Measurements from ENCODE around the gene CELF4. TPM values are rescaled to one million over a fixed set of nuclear protein-coding genes. Genes with fewer than 3 reads are reported as not detected.

The CELF4 gene
- total RNA-seq, 1 donor from 2014 or later, result 0.13 TPM

DNA sequence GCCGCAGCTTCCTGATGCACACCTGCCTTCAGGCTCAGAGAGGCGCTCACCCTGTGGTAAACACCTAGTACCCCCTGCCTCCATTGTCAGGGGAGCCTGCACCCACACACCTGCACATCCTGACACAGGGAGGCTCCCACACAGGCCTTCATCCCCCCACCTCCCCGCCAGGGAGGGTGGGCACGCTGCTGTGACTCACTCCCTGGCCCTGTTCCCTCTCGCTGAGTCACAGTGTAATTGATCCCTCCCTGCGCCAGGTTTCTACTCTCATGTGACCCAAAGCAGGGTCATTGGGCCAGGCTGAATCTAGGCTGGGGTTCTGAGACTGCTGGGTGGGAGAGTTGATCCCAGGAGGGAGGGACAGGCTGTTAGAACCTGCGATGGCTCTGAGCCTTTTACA is 8.5 kb upstream of the CELF4 start:
- peak in 1 of 2 donors; percentile 7 for DNase-seq (ENCODE audit: low read depth in 2 of 2)

DNA sequence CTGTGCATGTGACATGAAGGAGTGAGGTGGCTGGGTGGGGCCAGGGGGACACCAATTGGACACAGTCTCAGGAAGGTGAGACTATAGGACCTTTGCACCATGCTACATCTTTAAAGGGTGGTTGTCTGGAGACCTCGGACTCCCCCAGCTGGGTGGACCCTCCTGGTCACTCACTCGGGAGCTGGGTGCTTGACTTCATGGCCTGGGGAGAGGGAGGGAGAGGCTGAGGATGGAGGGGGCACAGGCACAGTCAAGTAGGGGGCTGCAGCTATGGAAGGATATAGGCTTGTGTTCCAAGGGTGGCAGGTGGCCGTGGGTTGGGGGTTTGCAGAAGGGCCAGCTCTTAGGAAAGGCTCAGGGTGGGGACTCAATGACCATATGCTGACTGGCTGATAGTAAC is 7.1 kb upstream of the CELF4 start:
- DNase-seq (ENCODE audit: low read depth in 2 of 2), result no peak

DNA sequence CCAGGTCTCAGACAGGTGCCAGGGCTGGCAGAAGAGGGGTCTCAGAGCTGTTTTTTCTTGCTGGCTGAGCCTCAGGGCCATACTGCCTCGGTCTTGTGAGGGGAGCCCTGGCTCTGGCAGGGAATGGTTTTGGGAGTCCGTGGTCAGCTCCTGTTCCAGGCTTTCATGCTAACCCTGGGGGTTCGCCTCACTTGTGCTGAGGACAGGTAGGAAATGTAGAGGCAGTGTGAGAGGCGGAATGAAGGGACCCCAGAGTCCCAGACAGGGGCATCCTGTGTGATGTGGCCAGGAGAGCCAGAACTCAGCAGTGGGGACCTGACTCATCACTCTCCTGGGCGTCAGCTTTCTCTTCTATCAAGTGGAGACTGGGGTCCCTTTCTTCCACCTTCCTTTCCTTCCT is 5.7 kb upstream of the CELF4 start:
- no peak for DNase-seq (ENCODE audit: low read depth in 2 of 2)

DNA sequence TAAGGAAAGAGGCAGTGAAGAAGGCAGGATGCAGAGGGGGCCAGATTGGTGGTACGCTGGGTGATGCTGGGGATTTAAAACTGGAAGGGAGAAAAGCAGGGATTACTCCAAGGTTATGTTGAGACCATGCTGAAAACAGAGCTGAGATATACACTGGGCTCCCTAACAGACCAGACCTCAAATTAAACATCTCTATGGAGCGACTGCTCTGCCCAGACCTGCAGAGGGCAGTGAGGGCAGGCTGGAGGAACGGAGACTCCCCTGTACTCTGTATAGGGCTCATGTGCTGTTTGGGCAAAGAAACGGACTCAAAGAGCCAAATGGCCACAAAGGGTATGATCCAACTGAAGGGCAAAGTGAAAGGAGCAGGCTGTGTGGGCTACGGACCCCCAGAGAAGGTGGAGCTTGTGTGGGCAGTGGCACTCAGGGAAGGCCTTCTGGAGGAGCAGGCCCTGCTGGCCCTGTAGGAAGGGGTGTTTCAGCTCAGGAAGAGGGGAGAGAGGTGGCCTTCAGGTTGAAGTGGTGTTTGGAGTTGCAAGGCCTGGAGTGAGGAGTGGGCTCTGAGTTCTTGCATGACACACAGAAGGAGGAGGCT is 4.8 kb upstream of the CELF4 start:
- DNase-seq (ENCODE audit: low read depth in 2 of 2), result no peak

DNA sequence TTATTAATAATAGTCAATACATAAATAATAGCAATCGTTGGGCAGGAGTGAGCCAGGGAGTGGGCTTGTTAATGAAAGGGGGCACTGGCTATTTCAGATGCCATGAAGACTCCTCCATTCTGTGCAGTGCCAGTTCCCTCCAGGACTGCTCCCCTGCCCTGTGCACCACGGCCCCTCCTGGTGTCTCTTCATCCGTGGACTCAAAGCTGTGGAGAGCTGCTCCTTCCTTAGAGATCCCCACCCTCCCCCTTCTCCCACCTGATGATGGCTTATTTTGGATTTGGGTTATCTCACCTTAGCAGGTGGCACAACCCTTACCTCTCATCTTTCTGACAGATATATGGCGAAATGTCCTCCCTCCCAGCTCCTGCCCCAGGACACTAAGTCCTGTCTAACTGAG is 3.1 kb upstream of the CELF4 start:
- no peak for DNase-seq (ENCODE audit: low read depth in 2 of 2)

DNA sequence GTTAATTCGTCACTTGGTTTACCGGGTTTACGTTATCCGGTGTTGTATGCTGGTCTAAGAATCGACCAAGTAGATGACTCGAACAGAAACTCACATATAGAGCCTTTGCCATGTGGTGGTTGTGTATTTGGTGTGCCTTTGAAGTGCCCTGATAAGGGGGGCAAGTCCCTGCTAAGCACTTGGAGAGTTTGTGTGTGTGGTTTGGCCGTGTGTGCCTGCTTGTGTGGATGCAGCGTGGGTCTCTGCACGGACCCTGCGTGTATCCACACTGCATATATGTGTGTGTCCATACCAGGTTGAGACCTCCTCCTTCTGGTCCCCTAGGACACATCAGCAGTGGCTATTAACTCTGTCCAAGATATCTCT is 2.4 kb upstream of the CELF4 start:
- DNase-seq (ENCODE audit: low read depth in 2 of 2), result no peak

DNA sequence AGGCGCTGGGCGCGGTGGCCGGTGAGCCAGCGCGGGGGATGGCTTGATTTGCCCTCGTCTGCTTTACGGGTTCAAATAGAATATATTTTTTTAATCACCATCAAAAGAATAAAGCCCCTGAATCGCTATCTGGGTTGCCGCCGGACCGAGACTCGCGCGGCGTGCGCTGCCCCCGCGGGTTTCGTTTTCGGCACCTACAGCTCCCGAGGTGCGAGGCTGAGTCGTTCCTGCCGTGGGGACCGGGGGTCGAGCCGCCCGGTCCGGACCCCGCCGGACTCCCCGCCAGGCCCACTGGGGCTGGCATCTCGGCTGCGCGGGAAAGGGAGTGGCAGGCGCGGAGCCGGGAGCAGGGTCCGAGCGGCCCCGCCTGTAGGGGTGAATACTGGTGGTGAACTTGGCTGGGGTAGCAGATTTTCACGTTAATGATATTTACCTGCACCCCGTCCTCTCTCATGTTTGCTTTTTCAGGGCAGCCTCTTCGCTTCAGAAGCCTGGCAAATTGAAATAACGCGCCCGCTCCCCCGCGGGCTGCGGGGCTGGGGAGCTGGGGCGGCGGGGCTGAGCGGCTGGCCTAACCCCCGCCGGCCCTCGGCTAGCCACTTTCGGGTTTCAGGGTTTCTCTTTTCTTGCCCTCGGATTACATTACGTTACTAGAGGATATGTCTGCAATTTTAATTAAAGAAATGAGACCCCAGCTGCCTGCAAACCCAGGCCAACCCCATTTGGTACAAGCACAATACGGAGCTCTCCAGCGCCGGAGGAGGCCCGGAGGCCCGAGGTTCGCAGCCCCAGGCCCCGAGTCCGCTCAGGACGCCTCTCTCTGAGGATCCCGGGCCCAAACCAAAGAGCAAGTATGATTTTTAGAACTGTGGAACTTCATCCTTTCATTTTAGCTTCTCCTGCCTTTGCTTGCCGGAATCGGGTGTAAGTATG is 1.7 kb upstream of the CELF4 start:
- DNase-seq (ENCODE audit: low read depth in 2 of 2), result no peak

DNA sequence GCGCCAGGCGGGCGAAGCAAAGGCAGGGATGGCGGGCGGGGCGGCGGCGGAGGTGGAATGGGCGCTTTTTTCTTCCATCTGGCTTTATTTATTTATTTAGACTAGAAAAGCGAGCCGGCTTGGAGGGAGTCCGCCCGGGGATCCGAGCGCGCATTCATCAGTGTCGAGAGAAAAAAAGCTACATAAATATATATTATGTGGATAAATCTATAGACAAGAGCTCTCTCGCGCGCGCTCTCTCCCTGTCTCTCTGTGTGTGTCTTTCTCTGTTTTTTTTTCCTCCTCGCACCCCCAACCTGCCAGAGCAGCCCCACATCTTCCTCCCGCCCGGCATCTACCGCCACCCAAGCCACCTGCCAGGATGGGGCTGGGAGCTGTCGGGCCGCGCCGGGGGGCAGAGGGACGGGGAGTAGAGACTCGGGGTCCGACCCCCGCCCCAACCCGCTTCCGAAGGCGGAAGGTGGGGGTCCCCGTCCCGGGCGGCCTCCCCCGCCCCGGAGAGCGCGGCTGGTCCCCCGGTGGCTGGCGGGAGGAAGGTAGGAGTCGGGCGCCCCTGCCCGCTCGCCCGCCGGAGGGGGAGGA is 972 bp upstream of the CELF4 start:
- DNase-seq (ENCODE audit: low read depth in 2 of 2), result no peak

DNA sequence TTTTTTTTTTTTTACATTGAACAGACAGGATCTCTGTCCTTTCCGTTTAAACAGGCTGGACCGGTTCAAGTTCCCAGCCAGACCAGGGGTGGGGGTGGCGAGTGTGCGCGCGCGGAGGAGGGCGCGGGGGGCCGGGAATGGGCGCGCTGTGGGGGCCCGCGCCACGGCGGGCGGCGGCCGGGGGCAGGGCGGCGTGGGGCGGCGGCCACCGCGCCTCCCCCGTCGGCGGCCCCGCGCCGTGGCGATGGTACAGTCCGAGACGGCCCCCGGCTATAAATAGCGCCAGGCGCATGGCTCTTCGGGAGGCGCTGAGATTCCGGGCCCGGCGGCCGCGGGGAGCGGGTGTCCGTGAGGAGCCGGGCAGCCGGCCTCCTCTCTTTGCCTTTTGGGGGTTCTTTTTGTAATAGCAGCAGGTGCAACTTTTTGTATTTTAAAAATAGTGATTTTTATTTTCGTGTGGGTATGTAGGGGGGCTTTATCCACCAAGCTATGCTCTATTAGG is 430 bp upstream of the CELF4 start:
- peak in 1 of 2 donors; percentile 35 for DNase-seq (ENCODE audit: low read depth in 2 of 2)

DNA sequence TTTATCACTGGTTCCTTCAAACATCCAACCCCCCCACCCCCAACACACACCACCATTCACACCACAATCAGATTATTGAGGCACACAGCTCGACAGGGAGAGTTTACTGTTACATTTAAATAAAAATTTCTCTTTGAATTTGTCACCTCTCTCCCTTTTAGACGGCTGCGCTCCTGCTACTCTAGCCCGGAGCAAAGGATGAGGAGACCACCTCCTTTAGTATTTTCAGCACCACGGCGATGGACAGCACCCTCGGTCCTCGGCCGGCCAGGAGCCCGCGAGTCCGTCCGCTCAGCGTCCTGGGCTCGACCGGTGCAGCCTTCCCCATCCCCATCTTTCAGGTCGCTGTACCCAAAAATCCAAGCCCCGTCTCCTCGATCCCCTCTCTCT is 892 bp downstream of the CELF4 start:
- DNase-seq (ENCODE audit: low read depth in 2 of 2), result peak; percentile 10 to 58

DNA sequence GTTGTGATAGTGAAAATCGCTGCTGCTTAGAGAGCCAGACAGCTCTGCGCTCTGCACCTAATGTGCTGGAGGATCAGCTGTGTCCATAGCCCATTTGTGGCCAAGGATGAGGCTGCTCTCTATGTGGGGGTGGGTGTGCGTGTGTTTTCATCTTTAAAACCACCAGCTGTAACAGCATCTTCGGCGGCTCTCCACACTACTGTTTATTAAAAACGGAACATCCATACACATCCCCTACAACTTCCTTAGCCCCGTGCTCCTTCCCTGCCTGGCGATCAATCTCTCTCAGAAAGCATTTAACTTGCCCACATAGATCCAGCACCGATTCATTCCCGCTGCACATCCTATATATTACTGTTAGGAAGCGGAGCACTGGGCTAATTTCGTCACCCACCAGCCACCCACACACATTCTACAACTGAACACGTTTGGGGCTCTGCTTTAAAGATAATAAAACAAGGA is 1.6 kb downstream of the CELF4 start:
- no peak for DNase-seq (ENCODE audit: low read depth in 2 of 2)

DNA sequence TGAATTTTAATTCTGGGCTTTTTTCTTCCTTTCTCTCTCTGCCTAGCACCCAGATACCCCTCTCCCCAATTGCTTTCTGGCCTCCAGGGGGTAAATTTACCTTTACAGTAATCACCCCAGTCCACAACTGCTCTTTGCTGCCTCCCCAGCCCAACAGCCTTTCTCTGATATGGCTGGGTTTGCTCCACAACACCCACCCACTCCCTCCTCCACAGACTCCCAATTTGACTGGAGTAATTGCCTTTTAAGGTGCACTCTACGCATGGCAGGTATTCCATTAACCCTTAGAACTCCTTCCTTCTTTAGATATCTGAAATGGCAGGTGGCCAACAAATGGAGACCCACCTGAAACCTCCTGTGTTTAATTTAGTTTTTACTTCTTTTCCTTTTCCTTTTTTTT is 3.6 kb downstream of the CELF4 start:
- DNase-seq (ENCODE audit: low read depth in 2 of 2), result no peak

DNA sequence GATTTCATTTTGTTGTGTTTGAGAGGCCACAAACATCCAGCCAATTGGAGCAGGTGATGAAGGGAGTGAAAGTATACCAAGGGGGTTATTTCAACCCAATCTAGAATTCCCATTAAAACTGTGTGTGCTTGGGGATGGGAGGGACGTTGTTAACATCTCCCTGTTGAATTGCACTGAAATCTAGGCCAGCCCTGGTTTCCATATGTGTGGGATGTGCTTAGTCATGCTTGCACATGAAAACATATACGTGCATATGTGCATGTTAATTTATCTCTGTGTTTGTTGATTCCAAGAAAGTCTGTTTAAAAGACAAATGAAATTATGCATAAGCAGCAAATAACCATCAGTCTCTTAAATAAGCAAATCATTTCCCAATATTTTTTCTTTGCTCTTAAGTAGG is 5.6 kb downstream of the CELF4 start:
- no peak for DNase-seq (ENCODE audit: low read depth in 2 of 2)

DNA sequence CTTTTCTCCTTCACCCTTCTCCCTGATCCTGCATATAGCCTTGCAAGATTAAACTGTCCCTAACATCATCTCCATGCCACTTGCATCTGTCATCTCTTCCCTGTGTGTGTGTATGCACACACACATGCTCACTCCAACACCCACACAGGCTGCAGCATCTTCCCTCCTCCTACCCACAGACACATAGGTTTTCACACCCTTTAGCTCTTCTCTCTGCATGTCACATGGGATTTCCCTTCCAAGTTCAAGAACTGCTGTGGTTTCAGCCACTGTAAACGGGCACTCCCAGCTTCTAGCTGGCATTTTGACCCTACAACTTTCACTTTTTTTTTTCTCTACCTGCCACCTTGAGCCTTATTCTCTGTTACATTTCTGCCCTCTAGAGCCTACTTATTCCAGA is 6.4 kb downstream of the CELF4 start:
- no peak for DNase-seq (ENCODE audit: low read depth in 2 of 2)

DNA sequence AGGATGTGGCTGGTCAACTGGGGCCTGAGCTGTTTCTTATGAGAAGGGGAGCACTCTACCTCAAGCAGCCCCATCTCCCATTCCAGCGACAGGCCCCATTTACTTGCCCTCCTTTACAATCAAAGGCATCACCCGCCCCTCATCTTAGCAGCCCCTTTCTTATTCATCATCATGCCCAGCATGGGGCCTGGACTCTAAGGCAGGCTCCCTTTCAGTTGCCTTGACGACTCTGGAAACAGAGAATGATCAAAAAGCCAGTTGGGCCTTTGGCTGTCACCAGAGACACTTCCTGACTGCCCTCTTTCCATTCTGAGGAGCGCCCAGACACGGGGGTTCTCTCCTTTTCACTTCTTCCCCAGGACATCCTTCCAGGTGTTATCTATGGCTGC is 11.2 kb downstream of the CELF4 start:
- DNase-seq (ENCODE audit: low read depth in 2 of 2), result no peak

DNA sequence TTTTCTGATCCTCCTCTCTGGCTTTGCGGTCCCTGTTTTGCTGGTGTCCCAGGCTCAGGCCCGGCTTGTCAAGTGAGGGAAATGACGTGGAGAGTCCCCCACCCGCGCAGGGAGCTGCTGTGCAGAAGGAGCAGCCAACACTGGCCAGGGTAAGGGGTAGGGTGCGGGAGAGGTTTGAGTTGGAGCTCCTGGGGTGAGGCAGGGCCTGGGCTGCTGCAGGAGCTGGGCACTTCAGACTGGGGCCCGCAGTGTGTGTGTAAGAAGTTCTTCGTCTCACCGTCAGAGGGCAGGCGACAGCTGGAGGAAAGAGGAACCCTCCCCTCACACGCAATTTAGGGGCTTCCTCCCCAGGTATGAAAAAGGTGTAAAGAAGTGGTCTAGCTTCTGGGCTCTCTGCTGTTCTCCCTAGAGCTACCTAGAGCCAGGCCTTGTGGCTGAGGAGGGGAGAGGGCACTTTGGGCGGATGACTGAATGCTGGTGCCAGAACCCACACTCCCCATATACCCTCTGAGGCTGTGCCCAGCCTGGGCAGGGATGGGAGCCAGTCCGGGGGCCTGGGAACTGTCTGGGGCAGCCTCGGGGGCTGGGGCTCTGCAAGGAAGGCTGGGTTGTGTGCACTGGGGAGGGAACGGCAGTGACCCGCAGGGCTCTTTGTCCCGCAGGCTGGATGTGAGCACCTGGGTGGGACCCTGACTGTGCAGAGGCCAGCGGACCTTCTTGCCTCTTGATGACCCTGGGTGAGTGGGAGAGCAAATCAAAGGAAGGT is 11.8 kb downstream of the CELF4 start:
- peak in 1 of 2 donors; percentile 7 for DNase-seq (ENCODE audit: low read depth in 2 of 2)

DNA sequence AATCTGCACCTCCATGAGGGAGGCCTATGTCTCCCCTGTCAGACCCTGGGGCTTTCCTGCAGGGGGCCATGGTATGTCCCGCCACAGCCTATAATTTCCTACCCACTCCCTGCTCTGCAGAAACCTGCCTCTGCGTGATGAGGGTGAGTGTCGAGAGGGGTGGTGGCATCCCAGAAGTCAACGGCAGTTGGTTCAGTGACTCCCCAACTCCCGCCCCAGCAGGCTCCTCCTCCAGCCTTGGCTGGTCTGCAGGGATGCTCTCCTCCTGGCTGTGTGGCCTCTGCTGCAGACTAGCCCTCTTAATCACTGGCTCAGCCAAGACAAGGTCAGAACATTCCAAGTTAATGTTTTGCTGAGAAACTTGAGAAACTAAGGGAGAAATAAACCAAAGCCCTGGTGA is 13.3 kb downstream of the CELF4 start:
- no peak for DNase-seq (ENCODE audit: low read depth in 2 of 2)

DNA sequence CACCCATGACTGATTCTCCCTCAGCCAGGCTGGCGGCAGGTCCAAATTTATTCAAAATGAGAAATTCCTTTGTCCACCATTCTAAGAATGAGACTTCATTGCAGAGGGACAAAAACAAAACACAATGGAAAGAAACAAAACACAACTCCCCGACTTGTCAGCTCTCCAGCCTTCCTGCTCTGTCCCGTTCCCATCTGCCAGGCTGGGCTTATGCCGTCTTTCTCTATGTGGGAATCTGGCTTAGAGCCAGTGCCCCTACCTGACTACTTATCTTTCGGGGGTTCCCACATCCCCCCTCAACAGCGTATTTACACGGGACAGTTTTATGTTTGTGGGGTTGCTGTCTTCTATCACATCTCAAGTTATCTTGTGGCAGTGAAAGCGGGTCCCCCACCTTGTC is 13.8 kb downstream of the CELF4 start:
- no peak for DNase-seq (ENCODE audit: low read depth in 2 of 2)

DNA sequence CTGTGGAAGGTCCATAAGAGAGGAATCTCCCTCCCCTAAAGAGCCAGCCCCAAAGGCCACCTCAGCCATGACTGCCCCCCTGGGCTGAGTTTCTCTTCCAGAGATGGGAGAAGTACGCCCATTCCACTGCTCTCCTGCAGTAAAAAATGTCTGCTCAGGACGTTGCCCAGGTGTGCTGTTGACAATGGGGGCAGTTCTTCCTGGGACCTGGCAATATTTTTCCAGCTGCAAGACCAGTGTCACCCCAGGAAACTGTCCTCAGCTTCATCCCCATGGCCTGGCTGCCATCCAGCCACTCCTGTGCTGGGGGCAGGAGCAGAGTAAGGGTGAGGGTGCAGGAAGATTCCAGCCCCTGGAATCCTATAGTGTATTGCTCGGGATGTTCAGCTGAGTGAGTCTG is 14.3 kb downstream of the CELF4 start:
- DNase-seq (ENCODE audit: low read depth in 2 of 2), result no peak

DNA sequence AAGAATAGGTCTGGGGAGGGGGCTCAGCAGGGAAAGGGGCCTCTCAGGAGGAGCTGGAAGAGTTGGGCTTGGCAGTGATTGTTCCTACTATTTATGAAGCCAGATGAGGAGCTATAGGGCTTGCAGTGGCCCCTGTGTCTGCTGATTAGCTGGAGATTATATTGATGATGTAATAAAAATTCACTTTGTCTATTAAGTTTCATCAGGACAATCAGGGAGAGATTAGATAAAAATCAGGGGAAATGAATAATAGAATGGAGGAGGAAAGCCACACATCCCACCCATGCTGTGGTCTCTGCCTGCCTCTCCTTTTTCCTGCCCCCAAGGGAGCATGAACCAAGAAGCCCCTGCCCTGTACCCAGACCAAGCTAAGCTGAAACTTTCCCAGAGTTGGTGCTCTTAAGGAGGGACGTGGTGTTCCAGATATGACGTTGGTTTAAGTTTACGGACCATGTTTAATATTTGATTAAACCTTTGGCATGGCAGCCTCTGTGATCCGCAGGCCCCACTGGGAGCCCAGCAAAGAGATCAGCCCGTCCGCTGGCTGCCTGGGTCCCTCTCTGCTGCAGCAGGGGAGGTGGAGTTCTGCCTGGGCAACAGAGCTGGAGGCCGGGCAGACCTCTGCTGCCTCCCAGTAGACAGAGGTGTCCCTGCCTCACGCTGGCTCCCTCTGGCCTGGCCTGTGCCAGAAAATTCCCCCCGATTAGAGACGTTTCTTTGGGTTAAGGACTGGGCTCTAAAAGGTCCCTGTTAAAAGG is 15.3 kb downstream of the CELF4 start:
- DNase-seq (ENCODE audit: low read depth in 2 of 2), result no peak

DNA sequence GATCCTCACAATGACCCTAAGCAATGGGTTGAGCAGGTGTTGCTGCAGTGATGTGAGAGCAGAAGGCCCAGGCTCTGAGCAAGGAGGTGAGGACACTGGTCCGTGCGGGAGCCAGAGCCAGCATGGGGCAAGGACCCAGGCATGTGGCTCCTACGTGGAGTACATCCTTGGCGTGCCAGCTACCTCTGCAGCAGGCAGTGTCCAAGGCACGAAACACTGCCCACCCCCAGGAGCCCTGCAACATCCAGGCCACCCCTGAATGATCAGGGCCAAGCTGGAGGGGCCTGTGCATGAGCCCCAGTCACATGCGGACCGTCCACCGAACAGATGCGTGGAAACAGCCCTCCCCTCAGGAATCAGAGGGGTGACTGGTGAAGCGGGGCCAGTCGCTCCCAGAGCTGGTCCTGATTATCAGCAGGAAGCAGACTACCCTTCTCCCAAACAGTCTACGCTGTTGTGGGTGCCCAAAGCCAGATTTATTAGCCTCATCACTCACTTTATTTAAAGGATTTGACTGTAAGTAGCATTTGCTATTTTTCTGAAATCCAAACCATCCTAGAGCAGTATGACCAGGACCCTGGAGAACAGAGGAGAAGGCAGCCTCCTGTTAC is 16.8 kb downstream of the CELF4 start:
- DNase-seq (ENCODE audit: low read depth in 2 of 2), result no peak

Measured in dermis microvascular lymphatic vessel endothelial cell (primary cell).